Esophagus squamous epithelium (tissue), 5 donors: ENCODE results near the gene MOGAT3. TPM values are rescaled to one million over a fixed set of nuclear protein-coding genes. Genes with fewer than 3 reads are reported as not detected.

Source experiments
- DNase-seq: peaks from one replicate; lab custom pipeline; 2025; lab: John Stamatoyannopoulos, UW
- H3K27ac ChIP-seq, 4 donors: fragments of 200-600 bp; sonication (generic); one replicate each; pipeline ENCODE4 v1.5.1; 2016 to 2019; ENCODE audit warnings: mild to moderate bottlenecking in 1 of 4
- H3K27me3 ChIP-seq, 4 donors: fragments of 200-600 bp; sonication (generic); 1 replicate in 3 of 4; 2 replicates in 1 of 4; pipeline versions ENCODE4 v1.5.1 to v1.6.0; 2017 to 2021; ENCODE audit warnings: antibody characterized with exemption in 1 of 4
- H3K36me3 ChIP-seq, 3 donors: fragments of 200-600 bp; sonication (generic); one replicate each; pipeline ENCODE4 v1.5.1; 2016 to 2019
- H3K4me1 ChIP-seq, 3 donors: fragments of 200-600 bp; sonication (generic); one replicate each; pipeline ENCODE4 v1.5.1; 2017 to 2019
- H3K4me3 ChIP-seq, 4 donors: fragments of 200-600 bp; sonication (generic); 1 replicate in 3 of 4; 2 replicates in 1 of 4; pipeline ENCODE4 v1.5.1; 2016 to 2019; ENCODE audit warnings: mild to moderate bottlenecking in 2 of 4, moderate library complexity in 1 of 4
- H3K9me3 ChIP-seq, 3 donors: fragments of 200-600 bp; sonication (generic); one replicate each; pipeline ENCODE4 v1.5.1; 2016 to 2019
- POLR2A ChIP-seq, 4 donors: fragments of 450-650 bp; IDR thresholded peaks; one replicate each; pipeline ENCODE4 v1.6.1; 2017; ENCODE audit warnings: antibody characterized with exemption in 4 of 4, mild to moderate bottlenecking in 4 of 4, moderate library complexity in 3 of 4
- WGBS, 2 donors: methylation state at CpG; one replicate each; pipeline ENCODE4 v1.1.5; 2018; 5-methylcytosine and 5-hydroxymethylcytosine counted together
- intact Hi-C: fragments of 100-400 bp; cut with DNase I; formaldehyde crosslinking; loops from one replicate; pipeline ENCODE4 v1.15.0; 2022
- total RNA-seq, 4 donors: library from RNA; depleted of rRNA; stranded (reverse); fragments of >200 nt; gene quantifications; one replicate each; pipeline ENCODE4 v1.1.0, GENCODE V29; 2016
- TF ChIP-seq, protein P1 (sequence below), 6 experiments: fragments of 450-650 bp in 4 of 6; fragments of 200-600 bp in 2 of 6; sonication (generic) in 2 of 6; IDR thresholded peaks; one replicate each; pipeline ENCODE4 v1.5.1; 2016 to 2019; ENCODE audit warnings: antibody characterized with exemption in 6 of 6, mild to moderate bottlenecking in 4 of 6, moderate library complexity in 4 of 6
- donor health status: DM: yes; HTN: yes; CAD: no.

MOGAT3 gene
- total RNA-seq, 4 donors from 2014 or later, result not detected

DNA sequence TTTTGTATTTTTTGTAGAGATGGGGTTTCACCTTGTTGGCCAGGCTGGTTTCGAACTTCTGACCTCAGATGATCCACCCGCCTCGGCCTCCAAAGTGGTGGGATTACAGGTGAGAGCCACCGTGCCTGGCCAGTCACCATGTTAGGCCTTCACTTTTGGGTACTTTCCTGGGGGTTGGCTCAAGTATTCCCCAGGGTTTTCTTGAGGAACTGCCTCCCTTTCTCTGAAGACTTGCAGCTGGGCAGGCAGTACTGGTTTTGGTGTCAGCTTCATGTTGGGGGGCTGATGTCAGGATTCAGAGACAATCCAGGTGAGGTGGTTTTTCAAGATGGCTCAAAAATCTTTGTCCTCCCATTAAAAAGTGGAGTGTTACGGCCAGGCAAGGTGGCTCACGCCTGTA, 24.8 kb upstream of the MOGAT3 start:
- Histone ChIP-seq H3K36me3 (peaks cover 23 to 93% (median 24%) of the 10 kb centered on the region in 3 donors), H3K9me3 (no peaks in the 10 kb centered on the region), H3K4me1 (peaks cover 0 to 12% (median 0%) of the 10 kb centered on the region in 3 donors), H3K27ac (no peak overlapping the region), H3K4me3 (no peak overlapping the region), H3K27me3 (no peaks in the 10 kb centered on the region)
- TF ChIP-seq, protein P1, sequence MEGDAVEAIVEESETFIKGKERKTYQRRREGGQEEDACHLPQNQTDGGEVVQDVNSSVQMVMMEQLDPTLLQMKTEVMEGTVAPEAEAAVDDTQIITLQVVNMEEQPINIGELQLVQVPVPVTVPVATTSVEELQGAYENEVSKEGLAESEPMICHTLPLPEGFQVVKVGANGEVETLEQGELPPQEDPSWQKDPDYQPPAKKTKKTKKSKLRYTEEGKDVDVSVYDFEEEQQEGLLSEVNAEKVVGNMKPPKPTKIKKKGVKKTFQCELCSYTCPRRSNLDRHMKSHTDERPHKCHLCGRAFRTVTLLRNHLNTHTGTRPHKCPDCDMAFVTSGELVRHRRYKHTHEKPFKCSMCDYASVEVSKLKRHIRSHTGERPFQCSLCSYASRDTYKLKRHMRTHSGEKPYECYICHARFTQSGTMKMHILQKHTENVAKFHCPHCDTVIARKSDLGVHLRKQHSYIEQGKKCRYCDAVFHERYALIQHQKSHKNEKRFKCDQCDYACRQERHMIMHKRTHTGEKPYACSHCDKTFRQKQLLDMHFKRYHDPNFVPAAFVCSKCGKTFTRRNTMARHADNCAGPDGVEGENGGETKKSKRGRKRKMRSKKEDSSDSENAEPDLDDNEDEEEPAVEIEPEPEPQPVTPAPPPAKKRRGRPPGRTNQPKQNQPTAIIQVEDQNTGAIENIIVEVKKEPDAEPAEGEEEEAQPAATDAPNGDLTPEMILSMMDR (IDR thresholded peaks at IDR 0.05), result no peak
- TF ChIP-seq POLR2A (IDR thresholded peaks at IDR 0.05), result no peak
- intact Hi-C loops, result no loop called here
- 84 to 96% methylated on average over 5 to 6 of the region's 6 CpGs for WGBS, 2 donors
- DNase-seq, result no peak

DNA sequence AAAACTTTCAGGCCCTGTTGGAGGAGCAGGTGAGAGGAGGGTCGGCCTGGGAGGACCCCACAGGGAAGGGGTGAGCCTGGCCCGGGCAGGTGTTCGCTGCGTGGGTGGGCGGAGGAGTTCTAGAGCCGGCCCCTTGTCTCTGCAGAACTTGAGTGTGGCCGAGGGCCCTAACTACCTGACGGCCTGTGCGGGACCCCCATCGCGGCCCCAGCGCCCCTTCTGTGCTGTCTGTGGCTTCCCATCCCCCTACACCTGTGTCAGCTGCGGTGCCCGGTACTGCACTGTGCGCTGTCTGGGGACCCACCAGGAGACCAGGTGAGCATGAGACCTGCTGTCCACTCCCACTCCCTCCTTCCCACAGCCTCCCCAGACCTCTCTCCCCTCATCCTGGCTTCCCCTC, 22.7 kb upstream of the MOGAT3 start:
- peaks cover 6 to 33% (median 14%) of the 10 kb centered on the region in 3 donors for H3K4me1 ChIP-seq
- no peak for DNase-seq
- whole genome bisulfite sequencing, 2 donors, result 93 to 96% methylated on average over 7 to 12 of the region's 15 CpGs
- TF ChIP-seq, protein P1 (IDR thresholded peaks at IDR 0.05), result no peak
- TF ChIP-seq POLR2A (IDR thresholded peaks at IDR 0.05), result no peak
- H3K36me3 ChIP-seq, result peaks cover 23 to 80% (median 24%) of the 10 kb centered on the region in 3 donors
- H3K9me3 ChIP-seq, result no peaks in the 10 kb centered on the region
- H3K4me3 ChIP-seq, result no peak overlapping the region
- no peaks in the 10 kb centered on the region for H3K27me3 ChIP-seq
- H3K27ac ChIP-seq, result no peak overlapping the region
- intact Hi-C loops, result no loop called here

DNA sequence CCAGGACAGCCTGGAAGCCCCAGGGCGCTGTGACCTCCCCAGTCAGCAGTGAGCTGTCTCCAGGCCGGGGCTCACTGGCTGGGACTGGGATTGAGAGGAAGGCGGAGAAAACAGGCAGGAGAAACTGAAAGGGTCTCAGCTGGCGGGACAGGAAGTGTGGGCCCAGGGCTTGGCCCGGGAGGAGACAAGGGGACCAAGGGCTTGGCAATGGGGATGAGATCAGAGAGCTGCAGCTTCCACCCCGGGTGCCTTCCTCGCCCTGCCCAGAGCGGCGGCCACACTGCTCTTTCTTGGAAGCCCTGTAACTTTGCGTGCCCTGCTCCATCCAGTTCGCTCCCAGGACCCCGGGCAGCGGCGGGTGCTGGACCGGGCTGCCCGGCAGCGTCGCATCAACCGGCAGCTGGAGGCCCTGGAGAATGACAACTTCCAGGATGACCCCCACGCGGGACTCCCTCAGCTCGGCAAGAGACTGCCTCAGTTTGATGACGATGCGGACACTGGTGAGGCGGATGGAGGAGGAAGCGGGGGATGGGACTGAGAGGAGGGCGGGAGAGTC, 21.5 kb upstream of the MOGAT3 start:
- intact Hi-C loops, result no loop called here
- H3K4me3 ChIP-seq, result no peak overlapping the region
- no peak for DNase-seq
- no peaks in the 10 kb centered on the region for H3K9me3 ChIP-seq
- no peak overlapping the region for H3K27ac ChIP-seq
- H3K27me3 ChIP-seq, result no peaks in the 10 kb centered on the region
- peaks cover 8 to 36% (median 15%) of the 10 kb centered on the region in 3 donors for H3K4me1 ChIP-seq
- peaks cover 20 to 69% (median 23%) of the 10 kb centered on the region in 3 donors for H3K36me3 ChIP-seq
- TF ChIP-seq, protein P1 (IDR thresholded peaks at IDR 0.05), result no peak
- no peak for TF ChIP-seq POLR2A (IDR thresholded peaks at IDR 0.05)
- WGBS, 2 donors, result 87 to 95% methylated on average over 10 to 12 of the region's 27 CpGs

DNA sequence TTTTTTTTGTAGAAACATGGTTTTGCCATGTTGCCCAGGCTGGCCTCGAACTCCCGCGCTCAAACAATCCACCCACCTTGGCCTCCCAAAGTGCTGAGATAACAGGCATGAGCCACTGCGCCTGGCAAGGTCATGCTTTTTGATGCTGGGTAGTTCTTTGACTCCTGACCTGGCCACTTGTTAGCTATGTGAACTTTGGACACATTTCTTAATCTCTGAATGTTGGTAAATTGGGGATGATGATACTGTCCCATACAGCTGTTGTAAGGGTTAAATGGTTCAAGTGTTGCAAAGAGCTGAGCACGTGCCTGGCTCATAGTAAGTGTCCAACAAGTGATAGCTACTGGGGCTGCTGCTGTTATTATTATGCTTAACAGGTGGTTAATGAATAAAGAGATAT, 19.5 kb upstream of the MOGAT3 start:
- DNase-seq, result no peak
- H3K9me3 ChIP-seq, result no peaks in the 10 kb centered on the region
- 89 to 91% methylated on average over 5 of the region's 5 CpGs for WGBS, 2 donors
- intact Hi-C loops, result no loop called here
- peaks cover 11 to 55% (median 23%) of the 10 kb centered on the region in 3 donors for H3K36me3 ChIP-seq
- TF ChIP-seq, protein P1 (IDR thresholded peaks at IDR 0.05), result no peak
- no peak for TF ChIP-seq POLR2A (IDR thresholded peaks at IDR 0.05)
- H3K27ac ChIP-seq, result no peak overlapping the region
- no peak overlapping the region for H3K4me3 ChIP-seq
- H3K4me1 ChIP-seq, result peaks cover 21 to 56% (median 22%) of the 10 kb centered on the region in 3 donors
- no peaks in the 10 kb centered on the region for H3K27me3 ChIP-seq

DNA sequence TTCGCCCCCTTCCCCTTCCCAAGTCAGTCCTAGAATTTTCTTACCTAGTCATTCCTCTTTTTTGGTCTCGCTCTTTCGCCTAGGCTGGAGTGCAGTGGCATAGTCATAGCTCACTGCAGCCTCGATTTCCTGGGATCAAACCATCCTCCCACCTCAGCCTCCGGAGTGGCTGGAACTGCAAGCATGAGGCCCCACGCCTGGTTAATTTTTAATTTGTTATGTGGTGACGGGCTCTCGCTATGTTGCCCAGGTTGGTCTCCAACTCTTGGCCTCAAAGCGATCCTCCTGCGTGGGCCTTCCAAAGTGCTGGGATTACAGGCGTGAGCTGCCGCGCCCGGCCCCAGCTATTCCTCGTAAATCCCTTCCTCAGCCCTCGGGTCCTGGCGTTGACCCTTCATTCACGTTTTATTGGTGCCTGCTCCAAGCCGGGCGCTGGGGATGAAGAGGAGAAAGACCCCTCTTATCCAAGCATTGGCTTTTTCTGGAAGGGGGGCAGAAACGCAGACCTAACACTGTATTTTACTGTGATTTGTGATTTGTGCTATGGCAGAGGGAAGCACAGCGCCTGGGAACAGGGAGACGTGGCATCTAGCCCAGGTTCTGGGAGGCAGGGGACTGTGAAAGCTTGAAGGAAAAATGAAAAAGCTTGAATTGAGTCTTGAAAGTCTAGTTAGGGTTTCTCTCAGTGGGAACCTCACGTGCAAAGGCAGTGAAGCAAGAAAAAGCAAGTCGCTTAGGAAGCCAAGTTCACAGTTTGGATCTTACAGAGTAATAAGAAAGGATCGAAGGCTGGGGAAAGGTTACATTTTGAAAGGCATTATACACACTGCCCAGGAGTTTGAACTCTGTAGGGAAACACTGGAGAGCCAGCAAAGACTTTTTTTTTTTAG, 17.6 kb upstream of the MOGAT3 start:
- no peaks in the 10 kb centered on the region for H3K9me3 ChIP-seq
- H3K4me3 ChIP-seq, result peak overlapping the region; percentile 57 to 90 (median 78)
- TF ChIP-seq, protein P1 (IDR thresholded peaks at IDR 0.05), result no peak
- TF ChIP-seq POLR2A (IDR thresholded peaks at IDR 0.05), result no peak
- H3K4me1 ChIP-seq, result peaks cover 21 to 58% (median 22%) of the 10 kb centered on the region in 3 donors
- no peaks in the 10 kb centered on the region for H3K27me3 ChIP-seq
- H3K36me3 ChIP-seq, result peaks cover 8 to 51% (median 9%) of the 10 kb centered on the region in 3 donors
- DNase-seq, result no peak
- WGBS, 2 donors, result 7 to 10% methylated on average over 20 to 23 of the region's 26 CpGs
- H3K27ac ChIP-seq, result peak overlapping the region; percentile 77 to 95 (median 90)
- intact Hi-C loops, result no loop called here
